Fibroblast of lung (primary cell): ENCODE results near the gene SH3GL2. TPM values are rescaled to one million over a fixed set of nuclear protein-coding genes. Genes with fewer than 3 reads are reported as not detected.

Experiments
- DNase-seq, 2 donors: peaks; one replicate each; pipeline versions ENCODE4 v3.0.0 to v3.0.0-alpha.2; 2010; ENCODE audit warnings: low read depth in 2 of 2
- H2AFZ ChIP-seq: 2 replicates; pipeline ENCODE4 v1.5.1; 2012; ENCODE audit warnings: low read length, control low read depth, inconsistent platforms
- H3K27ac ChIP-seq: 2 replicates; pipeline ENCODE4 v1.5.1; 2011; ENCODE audit warnings: low read length, control low read depth; ENCODE audit not compliant: insufficient read depth
- H3K27me3 ChIP-seq: 2 replicates; pipeline ENCODE4 v1.5.1; 2011; ENCODE audit warnings: mild to moderate bottlenecking, low read length; ENCODE audit not compliant: control insufficient read depth, insufficient read depth
- H3K36me3 ChIP-seq: 2 replicates; pipeline ENCODE4 v1.5.1; 2011; ENCODE audit warnings: low read length; ENCODE audit not compliant: control insufficient read depth, insufficient read depth
- H3K4me1 ChIP-seq: 2 replicates; pipeline ENCODE4 v1.5.1; 2011; ENCODE audit warnings: low read length; ENCODE audit not compliant: control insufficient read depth, insufficient read depth; ENCODE audit errors: extremely low read depth
- H3K4me2 ChIP-seq: 2 replicates; pipeline ENCODE4 v1.5.1; 2011; ENCODE audit warnings: low read length, control low read depth; ENCODE audit not compliant: insufficient read depth; ENCODE audit errors: extremely low read depth
- H3K4me3 ChIP-seq, 4 experiments: fragments of 200-600 bp in 1 of 4; sonication (generic) in 1 of 4; replicated peaks in 1 of 4; 2 replicates each; pipeline ENCODE4 v1.5.1; 2011 to 2016; ENCODE audit warnings: low read length in 4 of 4, low read depth in 3 of 4, mild to moderate bottlenecking in 3 of 4, control low read depth in 2 of 4, inconsistent platforms in 1 of 4, mixed read lengths in 1 of 4; ENCODE audit not compliant: insufficient read depth in 1 of 4; ENCODE audit errors: control extremely low read depth in 1 of 4
- H3K79me2 ChIP-seq: 2 replicates; pipeline ENCODE4 v1.5.1; 2012; ENCODE audit warnings: mild to moderate bottlenecking, low read length, inconsistent platforms; ENCODE audit not compliant: control insufficient read depth, insufficient read depth
- H3K9ac ChIP-seq: 2 replicates; pipeline ENCODE4 v1.5.1; 2011; ENCODE audit warnings: mild to moderate bottlenecking, low read length, control low read depth; ENCODE audit not compliant: insufficient read depth
- H3K9me3 ChIP-seq: 2 replicates; pipeline ENCODE4 v1.5.1; 2012; ENCODE audit warnings: low read depth, low read length; ENCODE audit not compliant: control insufficient read depth, insufficient read depth
- H4K20me1 ChIP-seq: 2 replicates; pipeline ENCODE4 v1.5.1; 2011; ENCODE audit warnings: low read length; ENCODE audit not compliant: control insufficient read depth, insufficient read depth; ENCODE audit errors: extremely low read depth
- CTCF ChIP-seq, 2 donors: IDR thresholded peaks in 1 of 2; conservative IDR thresholded peaks in 1 of 2; 1 replicate in 1 of 2; 2 replicates in 1 of 2; pipeline ENCODE4 v1.5.1; 2011 to 2012; ENCODE audit warnings: low read length in 2 of 2, control low read depth in 1 of 2, inconsistent platforms in 1 of 2, low read depth in 1 of 2, mild to moderate bottlenecking in 1 of 2
- EZH2 ChIP-seq: IDR thresholded peaks from 2 replicates; pipeline ENCODE4 v1.5.1; 2012; ENCODE audit warnings: low read length, control low read depth, mild to moderate bottlenecking; ENCODE audit errors: missing control alignments
- polyA plus RNA-seq, 2 donors: library from polyadenylated mRNA; depleted of rRNA in 1 of 2; stranded (reverse) in 1 of 2; unstranded in 1 of 2; fragments of >200 nt; gene quantifications; 2 replicates each; pipeline ENCODE4 v1.2.1, GENCODE V29; 2011 to 2012; ENCODE audit warnings: missing spikeins in 1 of 2
- total RNA-seq: library from RNA; depleted of rRNA; stranded (reverse); fragments of >200 nt; gene quantifications from 2 replicates; pipeline ENCODE4 v1.2.1, GENCODE V29; 2014

Gene SH3GL2
- total and polyA plus RNA-seq, 2 donors (not counting 1 experiment from before 2014, with no cell fraction given): 0.17 TPM; not detected in 1

- no peak overlapping the region for H3K4me2 ChIP-seq
- no peaks in the 10 kb centered on the region for H3K79me2 ChIP-seq
- H4K20me1 ChIP-seq: no peaks in the 10 kb centered on the region
- H3K36me3 ChIP-seq: no peaks in the 10 kb centered on the region
- H3K9ac ChIP-seq: no peak overlapping the region
- TF ChIP-seq EZH2 (no peak), CTCF (conservative IDR thresholded peaks at IDR 0.05 in 1 of 2, IDR thresholded peaks at IDR 0.05 in 1 of 2; ENCODE audit: low read depth in 1 of 2, low read length in 2 of 2) (no peak)
- no peak overlapping the region for H2AFZ ChIP-seq
- H3K9me3 ChIP-seq: no peaks in the 10 kb centered on the region
- H3K4me3 ChIP-seq: no peak overlapping the region
- no peaks in the 10 kb centered on the region for H3K4me1 ChIP-seq
- H3K27me3 ChIP-seq: no peaks in the 10 kb centered on the region
- H3K27ac ChIP-seq: no peak overlapping the region
- DNase-seq: no peak
Measured at GRCh38 chr9:17632994-17633393, 54.1 kb downstream of the SH3GL2 start.

GRCh38 chr9:17635115-17635890 is 56.4 kb downstream of the SH3GL2 start:
- Histone ChIP-seq H3K9me3 (no peaks in the 10 kb centered on the region), H3K4me1 (no peaks in the 10 kb centered on the region), H3K79me2 (no peaks in the 10 kb centered on the region), H3K4me2 (no peak overlapping the region), H3K36me3 (no peaks in the 10 kb centered on the region), H3K27ac (no peak overlapping the region), H3K27me3 (no peaks in the 10 kb centered on the region), H2AFZ (no peak overlapping the region), H3K9ac (no peak overlapping the region), H4K20me1 (no peaks in the 10 kb centered on the region), H3K4me3 (no peak overlapping the region)
- no peak for DNase-seq
- TF ChIP-seq EZH2 (no peak), CTCF (conservative IDR thresholded peaks at IDR 0.05 in 1 of 2, IDR thresholded peaks at IDR 0.05 in 1 of 2; ENCODE audit: low read depth in 1 of 2, low read length in 2 of 2) (no peak)

- no peak overlapping the region for H3K27ac ChIP-seq
- H3K27me3 ChIP-seq: no peaks in the 10 kb centered on the region
- no peak overlapping the region for H3K9ac ChIP-seq
- H3K36me3 ChIP-seq: no peaks in the 10 kb centered on the region
- no peak for DNase-seq
- H3K79me2 ChIP-seq: no peaks in the 10 kb centered on the region
- no peak overlapping the region for H2AFZ ChIP-seq
- H3K4me2 ChIP-seq: no peak overlapping the region
- H3K4me1 ChIP-seq: no peaks in the 10 kb centered on the region
- H4K20me1 ChIP-seq: no peaks in the 10 kb centered on the region
- no peak for TF ChIP-seq CTCF (conservative IDR thresholded peaks at IDR 0.05 in 1 of 2, IDR thresholded peaks at IDR 0.05 in 1 of 2; ENCODE audit: low read depth in 1 of 2, low read length in 2 of 2)
- no peak for TF ChIP-seq EZH2
- H3K9me3 ChIP-seq: no peaks in the 10 kb centered on the region
- no peak overlapping the region for H3K4me3 ChIP-seq
Measured at GRCh38 chr9:17636349-17636748, 57.5 kb downstream of the SH3GL2 start.
